Astrocyte of the hippocampus (primary cell): Measurements from ENCODE around the gene PGAP1.
A peak's percentile ranks its signal among the peaks of the same experiment; 100 is the strongest.

Experiments used
- DNase-seq: peaks from one replicate; pipeline ENCODE4 v3.0.0; 2011; ENCODE audit warnings: low read depth, low spot score

PGAP1 gene

DNA sequence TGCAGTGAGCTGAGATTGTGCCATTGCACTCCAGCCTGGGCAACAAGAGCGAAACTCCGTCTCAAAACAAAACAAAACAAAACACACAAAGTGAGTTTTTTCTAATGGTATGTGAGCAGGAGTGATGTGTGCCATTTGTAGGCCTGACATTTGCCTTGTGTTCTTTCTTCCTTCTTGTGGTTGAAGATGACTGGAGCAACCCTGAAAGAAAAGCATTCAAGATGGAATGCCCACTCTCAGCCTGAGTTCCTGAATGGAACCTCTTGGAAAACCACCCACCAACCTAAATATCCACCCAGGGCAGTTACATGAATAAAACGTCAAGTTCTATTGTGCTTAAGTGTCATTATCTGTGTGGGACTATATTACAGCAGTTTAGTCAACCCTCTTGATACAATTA, 26.5 kb downstream of the PGAP1 start:
- peak; percentile 10 for DNase-seq

DNA sequence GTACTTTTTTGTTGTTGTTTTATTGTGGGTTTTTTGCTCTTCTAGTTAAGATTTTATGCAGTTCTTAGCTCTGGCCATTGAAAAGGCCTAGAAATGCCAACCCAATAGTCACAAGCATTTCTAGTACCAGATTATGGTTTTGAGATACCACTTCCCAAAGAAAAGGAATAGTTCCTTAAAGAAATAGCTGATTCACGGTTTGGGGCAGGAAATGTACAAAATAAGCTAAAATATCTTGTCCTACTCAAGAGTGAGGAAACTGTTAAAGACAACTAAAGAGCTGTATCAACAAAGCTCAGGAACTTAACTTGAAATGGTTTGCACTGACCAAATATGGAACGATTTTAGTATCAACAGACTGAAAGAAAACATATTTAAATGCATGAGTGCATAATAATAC, 35.4 kb downstream of the PGAP1 start:
- no peak for DNase-seq

DNA sequence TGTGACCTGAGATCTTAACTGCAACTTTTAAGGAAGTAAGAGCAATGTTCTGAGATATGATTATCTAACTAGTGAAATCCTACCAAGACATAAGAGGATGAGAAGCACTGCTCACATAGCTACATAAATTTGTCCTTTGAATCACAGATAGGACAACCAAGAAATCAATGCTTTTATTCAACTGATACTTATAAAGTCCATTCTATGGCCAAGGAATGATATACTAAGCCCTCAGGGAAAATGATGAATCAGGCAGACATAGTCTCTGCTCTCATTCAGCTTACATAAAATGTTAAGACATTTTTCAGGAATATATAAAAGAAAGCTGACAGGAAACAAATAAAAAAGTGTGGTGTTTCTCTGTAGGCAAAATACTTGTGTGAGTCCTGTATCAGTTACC, 39.1 kb downstream of the PGAP1 start:
- DNase-seq = no peak

DNA sequence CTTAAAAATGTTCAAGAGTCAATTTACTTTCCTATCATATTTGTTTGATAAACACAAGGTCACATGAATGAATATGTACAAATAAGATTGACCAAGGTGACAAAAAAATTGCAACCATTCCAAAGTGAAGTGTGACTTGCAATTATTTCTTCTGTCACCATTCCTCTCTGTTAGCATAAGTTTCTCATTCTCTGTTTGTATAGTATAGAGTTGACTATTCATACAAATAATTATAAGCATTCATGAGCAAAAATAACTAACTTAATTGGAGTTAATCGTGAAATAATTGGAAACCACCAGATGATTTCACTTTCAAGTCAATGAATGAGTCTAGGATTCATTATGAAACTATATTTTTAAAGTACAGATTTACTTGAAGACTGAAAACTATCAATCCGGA, 42.1 kb downstream of the PGAP1 start:
- DNase-seq = no peak

DNA sequence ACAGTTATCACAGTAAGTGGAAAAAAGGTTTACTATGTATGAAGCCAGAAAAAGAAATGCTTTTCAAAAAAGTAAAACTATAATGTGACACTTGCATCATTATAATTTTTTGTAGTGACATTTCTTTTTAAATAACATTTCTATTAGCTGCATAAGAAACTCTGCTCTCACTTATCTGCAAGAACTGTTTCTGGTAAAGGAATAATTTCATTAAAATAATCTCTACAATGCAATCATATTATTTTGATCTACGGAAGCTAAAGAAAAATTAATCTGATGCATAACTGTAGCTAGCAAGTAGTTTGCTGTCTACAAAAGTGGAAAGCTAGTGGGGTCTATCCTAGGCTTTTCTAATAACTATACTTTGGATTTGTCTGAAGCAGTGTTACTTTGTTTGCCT, 50.1 kb downstream of the PGAP1 start:
- no peak for DNase-seq

DNA sequence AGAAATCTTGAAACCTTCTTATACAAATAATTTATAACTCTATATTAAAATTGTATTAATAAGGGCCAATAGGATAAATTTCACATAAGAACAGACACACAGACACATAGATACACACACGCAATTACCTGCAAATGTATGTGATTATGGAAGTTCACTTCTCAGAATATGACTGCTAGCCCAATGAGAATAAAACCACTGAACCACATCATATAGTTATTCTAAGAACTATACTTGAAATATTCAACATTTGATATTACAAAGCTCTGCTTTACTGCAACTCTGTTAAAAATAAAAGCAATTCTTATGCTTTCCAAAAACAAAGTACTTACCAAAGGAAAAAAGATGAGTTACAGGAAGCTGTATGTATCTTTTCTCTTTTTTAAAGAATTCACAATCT, 51.1 kb downstream of the PGAP1 start:
- DNase-seq = no peak

DNA sequence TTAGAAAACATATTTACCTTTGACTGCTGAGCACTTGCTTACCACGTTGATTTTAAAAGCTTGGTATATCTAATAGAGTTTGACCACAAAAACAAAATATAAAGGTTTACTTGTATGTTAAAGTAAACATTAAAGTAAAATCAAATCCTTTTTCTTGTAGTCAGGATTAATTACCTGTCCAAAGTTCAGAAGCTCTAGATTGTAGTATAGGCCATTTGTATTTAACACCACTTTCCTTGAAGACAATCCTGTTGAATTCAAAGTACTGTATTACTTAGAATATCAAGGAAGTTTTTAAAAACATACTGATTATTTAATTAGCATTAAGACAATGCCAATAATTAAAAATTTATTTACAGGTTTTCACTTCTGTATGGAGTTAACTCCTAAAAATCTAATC, 53.0 kb downstream of the PGAP1 start:
- DNase-seq = no peak

- no peak for DNase-seq
Observed at GRCh38 chr2:196854629-196855028, 71.9 kb downstream of the PGAP1 start.

- DNase-seq = no peak
Observed at GRCh38 chr2:196853301-196854087, 73.0 kb downstream of the PGAP1 start.

- DNase-seq = peak; percentile 2
Observed at GRCh38 chr2:196851088-196851487, 75.4 kb downstream of the PGAP1 start.

DNA sequence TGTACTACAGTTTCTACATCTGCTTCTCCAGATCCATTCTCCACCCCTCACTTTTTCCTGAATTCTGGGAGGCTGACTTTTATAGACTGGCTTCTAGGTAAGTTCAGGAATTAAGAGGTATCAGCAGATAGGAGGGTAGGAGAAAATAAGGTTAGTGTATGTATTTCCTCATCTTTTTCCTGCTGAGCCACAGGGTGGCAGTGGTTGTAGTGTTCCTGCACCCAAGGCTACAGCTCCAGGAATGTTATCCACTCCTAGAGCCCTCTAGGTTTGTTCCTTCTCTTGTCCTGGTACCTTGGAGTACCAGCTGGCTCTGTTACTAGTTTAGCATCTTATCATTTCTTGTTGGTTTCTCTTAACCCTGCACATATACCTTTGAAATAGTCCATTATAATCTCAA, 76.6 kb downstream of the PGAP1 start:
- peak; percentile 59 for DNase-seq

- DNase-seq = no peak
Observed at GRCh38 chr2:196846295-196846694, 80.2 kb downstream of the PGAP1 start.

- DNase-seq = no peak
Observed at GRCh38 chr2:196845371-196845770, 81.1 kb downstream of the PGAP1 start.

DNA sequence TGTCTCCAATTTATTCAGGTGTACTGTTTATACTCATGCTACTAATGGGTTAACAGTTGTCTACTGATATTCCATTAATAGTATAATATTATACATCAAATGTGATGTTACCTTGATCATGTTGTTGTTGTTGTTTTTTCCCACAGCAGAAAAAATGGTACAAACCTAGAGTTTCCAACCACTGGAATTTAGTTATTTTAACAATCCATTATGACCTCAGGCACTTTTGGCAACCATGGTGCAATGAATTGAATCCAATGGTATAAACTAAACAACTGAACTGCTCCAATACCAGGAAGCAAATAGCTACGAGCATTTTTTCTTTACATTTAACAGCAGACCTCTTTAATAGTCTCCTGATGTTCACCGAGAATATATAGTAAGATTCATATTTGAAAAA, 86.3 kb downstream of the PGAP1 start:
- DNase-seq = peak; percentile 3

GRCh38 chr2:196839574-196839973, 86.9 kb downstream of the PGAP1 start:
- no peak for DNase-seq

DNA sequence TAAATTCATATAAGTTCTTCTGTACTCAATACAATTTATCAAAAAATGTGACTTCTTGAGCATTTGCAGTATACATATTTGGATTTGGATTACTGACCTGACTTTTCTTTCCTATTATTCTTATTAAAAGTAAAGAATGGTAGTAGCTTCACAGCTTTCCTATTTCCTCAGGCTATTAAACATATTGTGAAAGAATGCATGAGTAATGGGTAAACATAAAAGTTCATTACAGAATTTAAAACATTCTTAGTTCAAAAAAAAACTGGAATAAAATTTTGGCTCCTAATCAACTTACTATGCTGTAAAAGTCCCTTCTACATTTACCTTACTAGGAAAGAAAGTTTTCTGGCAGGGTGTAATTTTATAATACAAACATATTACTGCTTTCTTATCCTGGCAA, 90.1 kb downstream of the PGAP1 start:
- DNase-seq = no peak

DNA sequence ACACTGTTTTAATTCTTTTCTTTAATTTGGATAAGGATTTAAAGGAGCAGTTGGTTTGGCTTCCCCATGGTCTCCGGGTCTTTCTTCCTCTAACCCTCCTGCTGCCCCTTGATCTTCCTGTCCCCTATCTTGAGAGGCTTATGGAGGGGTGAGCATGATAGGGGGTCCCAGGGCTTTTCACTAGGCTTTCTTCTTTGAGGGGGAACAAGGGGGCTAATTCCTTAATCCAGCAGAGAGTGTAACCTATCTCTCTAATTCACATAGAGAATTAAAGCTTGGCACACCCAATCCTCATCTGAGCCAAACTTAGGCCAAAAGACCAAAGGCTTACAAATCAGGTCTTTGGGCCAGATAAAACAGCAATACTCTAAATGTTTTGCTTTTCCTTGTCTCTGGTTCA, 95.8 kb downstream of the PGAP1 start:
- no peak for DNase-seq

DNA sequence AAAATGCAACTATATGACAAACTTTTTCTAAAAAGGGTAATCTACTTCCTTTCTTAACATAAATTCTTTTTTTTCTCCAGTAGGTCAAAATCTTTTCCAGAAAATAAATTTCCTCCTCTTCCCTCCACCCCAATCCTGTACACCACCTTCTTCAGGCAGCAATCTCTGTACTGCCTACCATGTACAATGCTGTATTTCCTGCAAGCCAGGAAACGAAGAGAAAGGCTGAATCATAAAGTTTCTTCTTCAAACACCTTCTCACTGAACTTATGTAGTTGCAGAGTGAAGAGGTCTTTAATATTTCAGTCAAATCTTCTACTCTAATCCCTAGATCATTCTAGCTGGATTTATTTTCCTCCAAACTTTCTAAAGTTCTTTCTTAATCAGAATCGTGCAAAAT, 99.2 kb downstream of the PGAP1 start:
- no peak for DNase-seq

GRCh38 chr2:196823750-196824522, 102.6 kb downstream of the PGAP1 start:
- DNase-seq = peak; percentile 56

GRCh38 chr2:196821195-196821594, 105.3 kb downstream of the PGAP1 start:
- DNase-seq = no peak

- DNase-seq = no peak
Observed at GRCh38 chr2:196809260-196809659, 117.2 kb downstream of the PGAP1 start, which contains the start of gene C2orf66. C2orf66 (minus strand) TSS chr2:196809355; CDS start chr2:196809336, 19 bp downstream.

DNA sequence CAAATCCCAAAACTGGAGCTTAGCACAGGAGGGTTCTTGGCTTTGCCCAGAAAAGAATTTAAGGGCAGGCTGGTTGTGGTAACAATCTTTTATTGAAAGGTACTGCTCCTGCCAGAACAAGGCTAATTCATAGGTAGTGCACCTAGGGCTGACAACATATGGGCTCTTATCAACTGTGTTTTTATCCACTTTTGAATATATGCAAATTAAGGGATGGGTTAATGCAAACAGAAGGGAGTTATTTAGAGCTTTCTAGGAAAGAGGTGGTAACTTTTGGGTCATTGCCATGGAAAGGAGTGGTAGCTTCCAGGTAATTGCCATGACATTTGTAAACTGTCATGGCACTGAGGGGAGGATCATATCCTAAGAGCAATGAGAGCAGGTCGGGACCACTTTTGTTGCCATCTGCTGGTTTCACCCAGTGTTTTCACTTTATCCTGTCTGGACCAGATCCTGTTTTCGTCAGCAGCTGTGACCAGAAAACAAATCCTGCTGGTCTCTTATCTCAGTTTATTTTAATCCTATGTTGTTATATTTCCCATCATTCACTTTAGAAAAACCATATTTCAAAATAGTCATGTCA, 118.3 kb downstream of the PGAP1 start:
- DNase-seq = no peak

DNA sequence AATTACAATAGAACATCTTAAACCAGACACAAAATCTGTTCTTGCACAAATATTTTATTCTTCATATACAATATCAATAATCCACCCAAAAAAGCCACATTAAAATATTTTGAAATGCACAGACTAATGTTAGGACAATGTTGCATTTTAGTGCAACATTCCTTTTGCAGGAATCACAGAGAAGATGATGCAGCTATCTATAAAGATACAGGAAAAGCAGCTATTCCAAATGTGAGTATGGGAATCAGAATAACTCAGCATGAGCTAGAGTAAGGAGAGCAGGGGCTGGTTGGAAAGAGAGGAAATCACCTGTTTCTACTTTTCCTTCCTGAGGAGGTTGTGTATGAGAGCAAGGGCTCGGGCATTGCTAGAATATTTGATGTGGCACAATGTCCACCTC, 122.1 kb downstream of the PGAP1 start:
- DNase-seq = no peak
